Measurements from ENCODE around the gene ITSN2. TPM values are rescaled to one million over a fixed set of nuclear protein-coding genes. Genes with fewer than 3 reads are reported as not detected.

Gene ITSN2
- total RNA-seq, 1 experiment from 2014 or later, result 30.7 TPM

DNA sequence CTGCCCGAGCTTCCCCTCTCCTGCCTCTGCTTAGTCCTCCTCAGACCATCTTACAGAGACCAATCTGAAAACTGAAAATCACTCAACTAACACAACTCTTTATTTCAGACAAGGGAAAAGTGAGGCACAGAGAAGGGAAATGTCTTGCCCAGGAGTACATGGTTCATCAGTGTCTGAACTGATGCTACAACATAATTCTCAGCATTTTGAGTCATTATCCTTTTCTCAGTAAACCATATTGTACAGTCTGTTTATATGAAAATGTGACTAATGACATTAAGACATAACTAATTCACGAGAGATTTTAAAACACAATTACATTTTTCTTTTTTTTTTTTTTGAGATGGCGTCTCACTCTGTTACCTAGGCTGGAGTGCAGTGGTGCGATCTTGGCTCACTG, 62.7 kb downstream of the ITSN2 start:
- Histone ChIP-seq H3K4me3 (no peak overlapping the region), H3K27me3 (replicated peaks) (no peaks in the 10 kb centered on the region), H3K27ac (no peak overlapping the region), H3K9me3 (replicated peaks) (no peaks in the 10 kb centered on the region), H3K36me3 (peaks cover 56% of the 10 kb centered on the region), H3K4me1 (replicated peaks) (peaks cover 2% of the 10 kb centered on the region)
- no peak for DNase-seq (ENCODE audit: low read depth in 1 of 2, low spot score in 2 of 2)

GRCh38 chr2:24287171-24287570, 73.2 kb downstream of the ITSN2 start:
- Histone ChIP-seq H3K4me3 (no peak overlapping the region), H3K36me3 (no peaks in the 10 kb centered on the region), H3K4me1 (replicated peaks) (peaks cover 5% of the 10 kb centered on the region), H3K27ac (no peak overlapping the region), H3K9me3 (replicated peaks) (no peaks in the 10 kb centered on the region), H3K27me3 (replicated peaks) (no peaks in the 10 kb centered on the region)
- DNase-seq (ENCODE audit: low read depth in 1 of 2, low spot score in 2 of 2), result no peak

GRCh38 chr2:24285484-24286152, 74.7 kb downstream of the ITSN2 start:
- no peak for DNase-seq (ENCODE audit: low read depth in 1 of 2, low spot score in 2 of 2)
- no peak overlapping the region for H3K27ac ChIP-seq
- no peaks in the 10 kb centered on the region for H3K9me3 ChIP-seq (replicated peaks)
- no peak overlapping the region for H3K4me3 ChIP-seq
- H3K27me3 ChIP-seq (replicated peaks), result no peaks in the 10 kb centered on the region
- no peaks in the 10 kb centered on the region for H3K4me1 ChIP-seq (replicated peaks)
- no peaks in the 10 kb centered on the region for H3K36me3 ChIP-seq

GRCh38 chr2:24280645-24281044, 79.7 kb downstream of the ITSN2 start:
- no peak overlapping the region for H3K27ac ChIP-seq
- H3K36me3 ChIP-seq, result no peaks in the 10 kb centered on the region
- DNase-seq (ENCODE audit: low read depth in 1 of 2, low spot score in 2 of 2), result no peak
- H3K27me3 ChIP-seq (replicated peaks), result no peaks in the 10 kb centered on the region
- no peaks in the 10 kb centered on the region for H3K4me1 ChIP-seq (replicated peaks)
- no peak overlapping the region for H3K4me3 ChIP-seq
- no peaks in the 10 kb centered on the region for H3K9me3 ChIP-seq (replicated peaks)

DNA sequence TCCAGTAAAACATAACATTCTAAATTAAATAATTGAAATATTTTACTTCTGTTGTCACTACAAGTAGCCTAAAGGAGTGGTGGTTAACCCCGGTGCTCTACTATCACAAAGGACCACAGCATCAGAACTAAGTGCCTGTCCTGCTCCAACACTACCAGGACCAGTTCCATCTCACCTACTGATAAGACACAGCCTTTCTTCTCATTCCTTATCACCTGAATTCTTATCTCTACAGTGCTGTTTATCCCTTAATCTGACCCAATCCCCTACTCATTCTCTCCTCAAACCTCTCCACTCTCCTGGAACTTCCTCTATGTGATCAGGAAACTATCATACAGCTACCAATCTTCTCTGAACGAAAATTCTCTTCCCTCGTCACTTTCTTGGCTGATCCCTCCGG, 80.2 kb downstream of the ITSN2 start:
- Histone ChIP-seq H3K27me3 (replicated peaks) (no peaks in the 10 kb centered on the region), H3K36me3 (peaks cover 2% of the 10 kb centered on the region; the same call in 1 of the 2 replicates), H3K9me3 (replicated peaks) (no peaks in the 10 kb centered on the region), H3K27ac (no peak overlapping the region), H3K4me3 (no peak overlapping the region), H3K4me1 (replicated peaks) (no peaks in the 10 kb centered on the region)
- no peak for DNase-seq (ENCODE audit: low read depth in 1 of 2, low spot score in 2 of 2)

GRCh38 chr2:24276349-24276899, 83.9 kb downstream of the ITSN2 start:
- Histone ChIP-seq H3K9me3 (replicated peaks) (no peaks in the 10 kb centered on the region), H3K4me3 (no peak overlapping the region), H3K36me3 (peaks cover 4% of the 10 kb centered on the region), H3K27ac (no peak overlapping the region), H3K27me3 (replicated peaks) (no peaks in the 10 kb centered on the region), H3K4me1 (replicated peaks) (no peaks in the 10 kb centered on the region)
- no peak for DNase-seq (ENCODE audit: low read depth in 1 of 2, low spot score in 2 of 2)

DNA sequence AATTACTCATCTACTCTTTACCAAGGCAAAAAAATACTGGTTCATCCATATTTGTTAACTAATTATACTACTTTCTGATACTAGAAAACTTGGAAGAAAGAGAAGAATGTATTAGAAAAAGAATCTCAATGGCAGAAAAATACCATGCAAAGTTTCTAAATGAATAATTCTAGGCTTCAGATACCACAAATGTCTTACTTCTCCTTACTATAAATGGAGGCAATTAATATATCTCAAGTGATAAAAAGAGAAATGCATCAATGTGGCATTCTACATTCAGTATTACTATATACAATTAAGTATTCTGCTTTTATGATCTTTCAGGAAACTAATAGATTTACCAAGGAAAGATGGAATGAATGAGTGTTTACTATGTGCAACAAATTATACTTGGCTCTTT, 85.5 kb downstream of the ITSN2 start:
- no peak overlapping the region for H3K4me3 ChIP-seq
- DNase-seq (ENCODE audit: low read depth in 1 of 2, low spot score in 2 of 2), result no peak
- no peaks in the 10 kb centered on the region for H3K9me3 ChIP-seq (replicated peaks)
- H3K36me3 ChIP-seq, result peaks cover 6% of the 10 kb centered on the region
- no peaks in the 10 kb centered on the region for H3K27me3 ChIP-seq (replicated peaks)
- H3K4me1 ChIP-seq (replicated peaks), result no peaks in the 10 kb centered on the region
- H3K27ac ChIP-seq, result no peak overlapping the region

DNA sequence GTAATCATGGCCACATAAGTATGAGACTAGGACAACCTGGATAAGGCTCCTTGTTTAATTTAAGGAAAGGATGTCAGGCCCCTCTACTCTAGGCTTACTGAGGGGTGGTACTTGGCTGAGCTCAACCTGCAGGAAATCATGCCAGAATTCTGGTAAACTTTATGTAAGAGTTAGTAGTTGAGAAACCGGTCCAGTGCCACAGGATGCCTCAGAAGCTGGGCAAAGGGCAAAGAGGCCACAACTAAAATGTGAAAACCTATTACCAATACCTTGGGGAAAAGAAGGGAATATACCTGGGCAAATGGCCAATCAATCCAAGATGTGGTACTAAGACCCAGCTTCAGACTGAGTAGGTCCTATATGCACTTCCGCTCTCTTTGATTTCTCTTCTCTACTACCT, 86.7 kb downstream of the ITSN2 start:
- no peak for DNase-seq (ENCODE audit: low read depth in 1 of 2, low spot score in 2 of 2)
- H3K4me1 ChIP-seq (replicated peaks), result no peaks in the 10 kb centered on the region
- H3K36me3 ChIP-seq, result peaks cover 11% of the 10 kb centered on the region
- no peaks in the 10 kb centered on the region for H3K27me3 ChIP-seq (replicated peaks)
- H3K4me3 ChIP-seq, result no peak overlapping the region
- H3K27ac ChIP-seq, result no peak overlapping the region
- no peaks in the 10 kb centered on the region for H3K9me3 ChIP-seq (replicated peaks)

GRCh38 chr2:24272907-24273306, 87.4 kb downstream of the ITSN2 start:
- no peaks in the 10 kb centered on the region for H3K4me1 ChIP-seq (replicated peaks)
- H3K4me3 ChIP-seq, result no peak overlapping the region
- no peaks in the 10 kb centered on the region for H3K27me3 ChIP-seq (replicated peaks)
- H3K9me3 ChIP-seq (replicated peaks), result no peaks in the 10 kb centered on the region
- peaks cover 11% of the 10 kb centered on the region for H3K36me3 ChIP-seq
- DNase-seq (ENCODE audit: low read depth in 1 of 2, low spot score in 2 of 2), result no peak
- no peak overlapping the region for H3K27ac ChIP-seq

DNA sequence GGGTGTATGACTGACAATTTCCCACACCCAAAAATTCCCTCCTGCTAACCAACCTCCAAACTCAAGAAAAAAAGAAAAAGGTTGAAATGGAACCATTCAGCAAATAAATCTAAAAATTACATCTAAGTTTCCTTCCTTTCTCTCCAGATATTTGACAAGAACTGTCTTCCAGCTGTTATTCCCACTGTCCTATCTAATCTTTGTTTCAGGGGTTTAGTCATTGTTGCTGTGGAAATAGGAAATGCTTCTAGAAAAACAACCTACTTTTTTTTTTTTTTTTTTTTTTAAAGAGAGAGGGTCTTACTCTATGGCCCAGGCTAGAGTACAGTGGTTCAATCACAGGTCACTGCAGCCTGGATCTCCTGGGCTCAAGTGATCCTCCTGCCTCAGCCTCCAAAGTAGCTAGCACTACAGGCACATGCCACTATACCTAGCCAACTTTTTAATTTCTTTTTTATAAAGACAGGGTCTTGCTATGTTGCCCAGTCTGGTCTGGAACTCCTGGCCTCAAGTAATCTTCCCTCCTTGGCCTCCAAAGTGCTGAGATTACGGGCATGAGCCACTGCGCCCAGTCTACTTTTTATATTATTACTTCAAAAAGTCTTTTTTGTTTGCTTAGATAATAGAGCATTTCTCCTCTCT, 88.1 kb downstream of the ITSN2 start:
- Histone ChIP-seq H3K27ac (no peak overlapping the region), H3K4me3 (no peak overlapping the region), H3K27me3 (replicated peaks) (no peaks in the 10 kb centered on the region), H3K4me1 (replicated peaks) (no peaks in the 10 kb centered on the region), H3K36me3 (peaks cover 11% of the 10 kb centered on the region), H3K9me3 (replicated peaks) (no peaks in the 10 kb centered on the region)
- no peak for DNase-seq (ENCODE audit: low read depth in 1 of 2, low spot score in 2 of 2)

- DNase-seq (ENCODE audit: low read depth in 1 of 2, low spot score in 2 of 2), result no peak
- Histone ChIP-seq H3K36me3 (peaks cover 7% of the 10 kb centered on the region), H3K27ac (no peak overlapping the region), H3K4me1 (replicated peaks) (peaks cover 5% of the 10 kb centered on the region), H3K27me3 (replicated peaks) (no peaks in the 10 kb centered on the region), H3K4me3 (no peak overlapping the region), H3K9me3 (replicated peaks) (no peaks in the 10 kb centered on the region)
Measured at GRCh38 chr2:24269265-24269664, 91.1 kb downstream of the ITSN2 start.

GRCh38 chr2:24265212-24265611, 95.1 kb downstream of the ITSN2 start:
- Histone ChIP-seq H3K4me1 (replicated peaks) (peaks cover 23% of the 10 kb centered on the region), H3K27ac (no peak overlapping the region), H3K9me3 (replicated peaks) (no peaks in the 10 kb centered on the region), H3K36me3 (peaks cover 5% of the 10 kb centered on the region), H3K4me3 (no peak overlapping the region), H3K27me3 (replicated peaks) (no peaks in the 10 kb centered on the region)
- DNase-seq (ENCODE audit: low read depth in 1 of 2, low spot score in 2 of 2), result no peak

DNA sequence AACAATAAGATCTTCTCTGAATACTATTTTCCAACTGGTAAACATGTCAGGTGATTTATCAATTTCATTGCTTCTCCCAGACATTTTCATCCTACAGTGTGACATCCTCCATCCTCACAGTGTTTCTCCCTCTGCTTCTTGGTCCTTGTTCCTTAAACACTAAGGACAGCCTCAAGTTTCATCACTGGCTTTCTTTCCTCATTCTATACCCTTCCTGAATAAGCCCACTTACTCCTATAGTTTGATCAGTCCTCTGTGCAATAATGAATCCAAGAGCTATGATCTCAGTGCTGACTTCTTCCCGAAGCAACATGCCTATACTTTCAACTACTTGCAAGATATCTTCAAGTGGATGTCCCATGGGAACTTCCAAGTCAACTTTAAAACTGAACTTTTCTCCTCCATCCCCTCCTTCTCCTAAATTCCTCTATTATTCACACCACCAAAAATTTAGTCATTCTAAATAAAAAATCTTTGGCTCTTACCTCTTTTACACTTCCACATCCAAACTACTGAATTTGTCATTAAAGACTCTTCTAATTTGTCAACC, 97.8 kb downstream of the ITSN2 start:
- H3K4me1 ChIP-seq (replicated peaks), result peaks cover 23% of the 10 kb centered on the region
- H3K27ac ChIP-seq, result no peak overlapping the region
- DNase-seq (ENCODE audit: low read depth in 1 of 2, low spot score in 2 of 2), result no peak
- H3K36me3 ChIP-seq, result peaks cover 6% of the 10 kb centered on the region; the same call in 1 of the 2 replicates
- H3K4me3 ChIP-seq, result no peak overlapping the region
- H3K9me3 ChIP-seq (replicated peaks), result no peaks in the 10 kb centered on the region
- H3K27me3 ChIP-seq (replicated peaks), result no peaks in the 10 kb centered on the region

- H3K36me3 ChIP-seq, result peaks cover 6% of the 10 kb centered on the region; the same call in 1 of the 2 replicates
- H3K4me3 ChIP-seq, result no peak overlapping the region
- no peaks in the 10 kb centered on the region for H3K9me3 ChIP-seq (replicated peaks)
- H3K4me1 ChIP-seq (replicated peaks), result peaks cover 23% of the 10 kb centered on the region
- no peak overlapping the region for H3K27ac ChIP-seq
- DNase-seq (ENCODE audit: low read depth in 1 of 2, low spot score in 2 of 2), result no peak
- no peaks in the 10 kb centered on the region for H3K27me3 ChIP-seq (replicated peaks)
Measured at GRCh38 chr2:24261441-24261840, 98.9 kb downstream of the ITSN2 start.

Measured in SJSA1 (cell line).